Smooth muscle cell (in vitro differentiated cells): ENCODE results near the gene CHID1. TPM values are rescaled to one million over a fixed set of nuclear protein-coding genes. Genes with fewer than 3 reads are reported as not detected.
A peak's percentile ranks its signal among the peaks of the same experiment; 100 is the strongest.

Experiments
- DNase-seq: peaks from one replicate; lab custom pipeline; 2025; ENCODE audit not compliant: unreplicated experiment; lab: John Stamatoyannopoulos, UW
- H2AFZ ChIP-seq: fragments of 200-600 bp; sonication (generic); 2 replicates; pipeline ENCODE4 v1.6.0; 2016; ENCODE audit warnings: antibody characterized with exemption, low read depth, mild to moderate bottlenecking
- H3F3A ChIP-seq: fragments of 200-600 bp; sonication (generic); 2 replicates; pipeline ENCODE4 v1.6.0; 2017; ENCODE audit warnings: antibody characterized with exemption, low read depth
- H3K27ac ChIP-seq: fragments of 200-600 bp; sonication (generic); 2 replicates; pipeline ENCODE4 v1.5.1; 2016; ENCODE audit warnings: low read depth, mild to moderate bottlenecking
- H3K27me3 ChIP-seq: fragments of 200-600 bp; sonication (generic); 2 replicates; pipeline ENCODE4 v1.6.1; 2016; ENCODE audit warnings: low read depth, mild to moderate bottlenecking
- H3K36me3 ChIP-seq: fragments of 200-600 bp; sonication (generic); 2 replicates; pipeline ENCODE4 v1.5.1; 2016; ENCODE audit warnings: low read depth
- H3K4me1 ChIP-seq: fragments of 200-600 bp; sonication (generic); 2 replicates; pipeline ENCODE4 v1.5.1; 2016; ENCODE audit warnings: low read depth
- H3K4me2 ChIP-seq: fragments of 200-600 bp; sonication (generic); 2 replicates; pipeline ENCODE4 v1.6.0; 2016; ENCODE audit warnings: mild to moderate bottlenecking
- H3K4me3 ChIP-seq: fragments of 200-600 bp; sonication (generic); 2 replicates; pipeline ENCODE4 v1.5.1; 2016; ENCODE audit warnings: mild to moderate bottlenecking
- H3K79me2 ChIP-seq: fragments of 200-600 bp; sonication (generic); 2 replicates; pipeline ENCODE4 v1.6.0; 2016; ENCODE audit warnings: low read depth, mild to moderate bottlenecking
- H3K9ac ChIP-seq: fragments of 200-600 bp; sonication (generic); 2 replicates; pipeline ENCODE4 v1.6.0; 2016; ENCODE audit warnings: low read depth
- H3K9me3 ChIP-seq: fragments of 200-600 bp; sonication (generic); replicated peaks from 2 replicates; pipeline ENCODE4 v1.5.1; 2016; ENCODE audit warnings: low read depth
- H4K20me1 ChIP-seq: fragments of 200-600 bp; sonication (generic); 2 replicates; pipeline ENCODE4 v1.6.0; 2016; ENCODE audit warnings: low read depth
- CTCF ChIP-seq: fragments of 200-600 bp; sonication (generic); IDR thresholded peaks from 2 replicates; pipeline ENCODE4 v1.5.1; 2017; ENCODE audit warnings: borderline replicate concordance, mild to moderate bottlenecking, antibody characterized with exemption; ENCODE audit not compliant: insufficient read depth, poor library complexity, severe bottlenecking
- WGBS: methylation state at CpG from one replicate; pipeline ENCODE4 v1.1.7; 2016; ENCODE audit warnings: low lambda C conversion rate; 5-methylcytosine and 5-hydroxymethylcytosine counted together
- polyA plus RNA-seq: library from polyadenylated mRNA; unstranded; fragments of >200 nt; fragmentation: Nextera tagmentation; extraction: Ambion mirVana; gene quantifications from 2 replicates; pipeline ENCODE4 v1.2.1, GENCODE V29; 2016
- total RNA-seq: library from RNA; depleted of rRNA; stranded (reverse); fragments of >200 nt; gene quantifications from 2 replicates; pipeline ENCODE4 v1.2.3, GENCODE V29; 2014

The CHID1 gene
- total and polyA plus RNA-seq, 2 experiments from 2014 or later: 54.3 to 181 TPM

GRCh38 chr11:832529-833113 is 78.0 kb downstream of the CHID1 start, which contains the start of gene CD151:
Gene CD151 (plus strand): TSS chr11:832952. CDS start chr11:836070, 3,118 bp downstream.
- Histone ChIP-seq H3F3A (peaks cover 14% of the 10 kb centered on the region), H3K4me2 (peak within 1 kb of the TSS; percentile 97), H3K27ac (peak within 1 kb of the TSS; percentile 90), H3K9ac (peak within 1 kb of the TSS; percentile 92), H3K79me2 (peaks cover 28% of the 10 kb centered on the region), H3K4me1 (peaks cover 41% of the 10 kb centered on the region), H3K27me3 (peaks cover 38% of the 10 kb centered on the region), H4K20me1 (peaks cover 70% of the 10 kb centered on the region), H3K9me3 (no peaks in the 10 kb centered on the region), H3K4me3 (peak within 1 kb of the TSS; percentile 73), H2AFZ (no peak within 1 kb of the TSS), H3K36me3 (no peaks in the 10 kb centered on the region)
- peak; percentile 70 for DNase-seq
- TF ChIP-seq CTCF: no peak
- WGBS: 1% methylated on average over 23 of the region's 67 CpGs

DNA sequence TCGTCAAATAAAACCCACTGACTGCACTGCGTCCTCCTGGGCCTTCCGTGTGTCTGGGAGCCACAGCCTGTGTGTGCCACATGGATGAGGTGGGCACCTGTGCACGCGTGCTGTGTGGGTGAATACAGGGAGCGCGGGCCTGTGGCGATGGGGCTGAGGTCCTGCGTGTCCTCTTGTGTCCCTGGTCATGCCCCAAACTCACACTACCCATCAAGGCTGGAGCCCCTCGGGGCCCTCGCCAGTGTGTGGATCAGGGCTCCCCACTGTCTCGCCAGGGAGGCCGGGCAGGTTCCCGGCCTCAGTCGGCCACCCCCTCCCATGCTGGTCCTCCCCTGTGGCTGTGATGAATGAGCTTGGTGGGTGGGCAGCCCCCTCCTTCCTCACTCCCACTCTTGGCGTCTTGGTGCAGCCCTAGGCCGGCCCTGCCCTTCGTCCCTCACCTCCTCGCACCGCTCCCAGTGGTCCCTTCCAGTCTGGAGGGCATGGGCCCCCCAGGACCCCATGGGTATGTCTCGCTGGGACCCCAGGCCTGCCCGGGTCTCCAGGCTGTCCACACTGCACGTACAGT is 78.6 kb downstream of the CHID1 start:
- Histone ChIP-seq H3K27me3 (peaks cover 43% of the 10 kb centered on the region), H3K27ac (no peak overlapping the region), H3K36me3 (no peaks in the 10 kb centered on the region), H2AFZ (no peak overlapping the region), H3K4me2 (peak overlapping the region; percentile 95), H3K9me3 (no peaks in the 10 kb centered on the region), H4K20me1 (peaks cover 65% of the 10 kb centered on the region), H3K9ac (peak overlapping the region; percentile 28), H3F3A (peaks cover 10% of the 10 kb centered on the region), H3K4me3 (peak overlapping the region; percentile 73), H3K4me1 (peaks cover 44% of the 10 kb centered on the region), H3K79me2 (peaks cover 28% of the 10 kb centered on the region)
- no peak for DNase-seq
- TF ChIP-seq CTCF: no peak
- 61% methylated on average over 22 of the region's 23 CpGs for WGBS

DNA sequence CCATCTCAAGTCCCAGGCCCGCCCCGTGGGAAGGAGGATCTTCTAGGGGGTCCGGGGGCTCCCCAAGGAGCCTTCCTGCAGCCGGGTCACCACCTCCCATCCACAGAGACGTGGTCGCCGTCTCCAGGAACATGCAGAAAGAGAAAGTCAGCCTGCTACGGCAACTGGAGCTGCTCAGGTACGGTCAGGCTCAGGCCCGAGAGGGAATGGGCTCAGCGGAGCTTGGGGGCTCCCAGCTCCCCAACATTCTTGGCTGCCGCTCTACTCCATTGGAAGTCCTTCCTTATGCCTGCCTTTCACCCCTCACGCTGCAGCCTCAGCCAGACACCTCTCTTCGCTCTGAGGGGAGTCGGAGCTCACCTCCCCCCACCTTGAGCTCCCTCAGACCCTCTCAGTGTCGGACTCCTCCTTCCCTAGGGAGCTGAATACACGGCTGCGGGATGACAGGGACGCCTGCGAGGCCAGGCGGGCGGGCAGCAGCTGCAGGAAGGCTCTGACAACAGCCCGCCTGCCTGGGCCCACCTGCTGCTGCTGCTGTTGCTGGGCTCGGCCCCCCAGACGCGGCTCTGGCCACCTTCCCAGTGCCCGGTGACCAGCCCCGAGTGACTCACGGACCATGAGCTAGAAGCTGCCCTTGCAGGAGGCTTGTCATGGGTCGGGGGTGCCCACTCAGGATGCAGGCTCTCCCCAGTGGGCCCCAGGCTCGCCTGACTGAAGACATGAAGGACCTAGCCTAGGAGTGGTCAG is 79.3 kb downstream of the CHID1 start:
- Histone ChIP-seq H3K27ac (no peak overlapping the region), H3K4me3 (no peak overlapping the region), H3K9ac (no peak overlapping the region)

More for the DNA sequence above, 79.3 kb downstream of the CHID1 start:
- no peak for DNase-seq
- H3F3A ChIP-seq: peaks cover 10% of the 10 kb centered on the region
- H4K20me1 ChIP-seq: peaks cover 57% of the 10 kb centered on the region
- no peak for TF ChIP-seq CTCF
- H3K27me3 ChIP-seq: peaks cover 51% of the 10 kb centered on the region
- H3K79me2 ChIP-seq: peaks cover 23% of the 10 kb centered on the region
- WGBS: 43% methylated on average over 30 of the region's 31 CpGs
- no peaks in the 10 kb centered on the region for H3K36me3 ChIP-seq
- H3K4me1 ChIP-seq: peaks cover 44% of the 10 kb centered on the region
- no peak overlapping the region for H2AFZ ChIP-seq
- H3K9me3 ChIP-seq: no peaks in the 10 kb centered on the region
- H3K4me2 ChIP-seq: peak overlapping the region; percentile 95
